ENCODE results near the gene CDIP1.

Gene CDIP1

DNA sequence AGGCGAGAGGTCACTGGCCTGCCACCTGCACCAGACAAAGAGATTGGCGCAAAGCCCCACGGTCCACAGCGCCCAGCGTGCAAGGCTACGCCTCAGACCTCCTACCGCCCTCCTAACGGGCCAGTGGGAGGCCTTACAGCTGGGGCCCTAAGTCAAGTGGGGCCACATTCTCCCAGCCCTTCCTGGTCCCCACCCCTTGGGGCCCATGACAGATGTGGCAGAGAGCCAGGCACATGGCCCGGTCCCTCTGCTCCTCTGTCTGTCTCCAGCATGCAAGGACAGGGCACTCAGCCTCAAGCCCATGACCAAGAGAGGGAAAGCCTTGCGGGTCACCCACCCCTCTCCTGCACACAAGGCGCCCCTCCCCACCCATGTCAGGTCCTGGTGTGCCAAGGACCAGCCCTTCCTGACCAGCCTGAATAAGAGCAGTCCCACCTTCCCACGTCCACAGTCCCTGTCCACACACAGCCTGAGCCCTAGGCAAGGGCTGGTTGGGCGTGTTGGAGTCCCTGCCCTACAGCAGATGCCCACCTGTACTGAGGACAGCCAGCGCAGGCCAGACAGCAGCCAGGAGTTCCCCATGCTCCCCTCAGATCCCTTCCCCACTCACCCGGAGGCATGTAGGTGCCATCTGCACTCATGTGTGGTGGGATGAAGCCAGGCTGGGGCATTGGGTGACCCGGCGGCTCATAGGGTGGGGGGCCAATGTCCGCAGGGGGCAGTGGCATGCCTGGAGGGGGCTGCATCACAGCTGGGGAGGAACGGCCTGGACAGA lies 25.3 kb downstream of the CDIP1 start:
- DNase-seq: no peak

DNA sequence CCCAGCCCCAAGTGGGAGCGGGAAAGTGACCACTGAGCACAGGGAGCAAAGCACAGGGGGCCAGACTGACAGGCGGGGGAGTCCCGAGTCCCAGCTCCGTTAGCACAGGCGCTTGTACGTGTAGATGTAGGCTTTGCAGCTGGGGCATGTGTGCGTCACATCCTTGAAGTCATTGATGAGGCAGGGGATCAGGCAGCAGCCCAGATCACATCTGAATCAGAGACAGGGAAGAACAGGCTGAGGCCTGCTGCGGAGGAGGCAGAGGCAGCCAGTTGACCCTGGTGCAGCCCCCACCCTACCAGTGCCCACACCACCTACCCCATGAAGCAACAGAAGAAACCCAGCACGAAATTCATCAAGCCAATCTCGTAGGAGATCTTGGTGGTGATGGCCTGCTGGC lies 26.1 kb downstream of the CDIP1 start:
- DNase-seq: no peak

DNA sequence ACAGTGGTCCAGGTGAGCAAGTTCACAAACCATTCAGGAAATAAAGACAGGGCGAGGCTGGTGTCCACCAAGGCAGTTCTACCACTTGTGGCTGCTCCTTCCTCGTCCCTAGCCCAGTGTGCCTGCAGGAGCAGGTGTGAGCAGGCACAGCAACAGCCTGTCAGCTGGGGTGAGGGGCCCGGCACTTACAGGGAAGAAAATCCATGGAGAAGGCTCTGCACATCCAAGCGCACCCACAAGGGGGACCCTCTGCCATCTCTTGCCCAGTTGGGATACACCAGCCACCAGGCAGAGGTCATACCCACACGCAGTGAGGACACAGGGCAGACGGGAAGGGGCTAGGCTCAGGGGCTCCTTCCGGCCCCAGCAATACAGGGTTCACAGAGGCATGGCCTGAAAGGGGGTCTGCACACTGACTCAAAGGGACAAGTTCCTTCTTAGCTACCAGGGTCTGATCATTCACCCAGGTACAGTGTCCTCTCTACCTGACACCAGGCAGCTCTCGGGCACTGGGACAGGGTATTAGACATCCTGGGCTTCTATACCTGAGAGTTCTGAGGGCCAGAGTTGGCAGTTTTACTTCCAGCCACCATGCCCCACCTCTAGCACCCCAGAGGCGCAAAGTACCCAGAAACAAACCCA lies 27.0 kb downstream of the CDIP1 start:
- DNase-seq: no peak

DNA sequence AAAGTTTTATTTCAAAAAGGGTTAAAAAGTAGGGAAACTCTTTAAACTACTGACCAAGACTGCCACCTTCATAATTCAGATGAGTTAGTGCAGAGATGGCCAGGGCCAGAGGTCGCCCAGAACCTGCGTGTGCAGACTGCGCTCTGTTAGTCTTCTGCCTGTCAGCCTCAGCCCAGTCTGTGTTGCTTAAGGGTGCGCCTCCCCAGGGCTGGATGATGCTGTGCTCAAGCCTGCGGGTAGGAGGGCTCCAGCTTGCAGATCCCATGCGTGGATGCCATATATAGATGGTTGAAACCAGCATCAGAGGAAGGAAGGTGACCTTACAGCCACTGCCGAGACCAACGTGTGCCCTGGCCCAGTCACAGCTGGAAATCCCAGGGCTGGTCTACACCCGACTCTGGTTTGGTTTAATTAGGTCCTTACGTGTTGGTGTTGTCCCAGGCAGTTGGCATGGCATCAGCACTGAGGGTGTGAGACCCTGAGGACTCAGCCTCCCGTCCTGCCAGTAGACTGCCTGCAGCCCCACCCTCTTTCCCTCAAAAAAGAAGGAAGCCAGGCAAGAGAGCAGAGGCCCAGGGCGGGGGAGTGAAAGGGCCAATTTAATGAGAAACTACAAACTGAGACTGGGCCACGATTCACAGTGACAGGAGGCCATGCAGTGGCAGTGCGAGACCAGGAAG lies 27.7 kb downstream of the CDIP1 start:
- DNase-seq: no peak

DNA sequence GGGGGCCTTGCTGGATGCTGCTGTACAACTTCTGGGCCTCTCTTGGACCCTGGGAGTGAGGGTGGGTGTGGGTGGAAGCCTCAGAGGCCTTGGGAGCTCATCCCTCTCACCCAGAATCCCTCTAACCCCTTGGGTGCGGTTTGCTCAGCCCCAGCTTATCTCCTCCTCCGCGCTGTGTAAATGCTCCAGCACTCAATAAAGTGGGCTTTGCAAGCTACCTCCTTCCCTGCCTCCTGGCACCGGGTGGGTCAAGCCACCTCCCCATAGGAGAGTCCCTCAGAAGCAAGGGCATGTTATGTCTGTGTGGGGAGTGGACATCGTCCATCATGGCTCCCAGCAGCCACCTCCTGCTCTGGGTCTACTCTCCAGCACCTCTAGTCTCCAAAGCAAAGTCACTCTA lies 28.4 kb downstream of the CDIP1 start:
- DNase-seq: no peak

DNA sequence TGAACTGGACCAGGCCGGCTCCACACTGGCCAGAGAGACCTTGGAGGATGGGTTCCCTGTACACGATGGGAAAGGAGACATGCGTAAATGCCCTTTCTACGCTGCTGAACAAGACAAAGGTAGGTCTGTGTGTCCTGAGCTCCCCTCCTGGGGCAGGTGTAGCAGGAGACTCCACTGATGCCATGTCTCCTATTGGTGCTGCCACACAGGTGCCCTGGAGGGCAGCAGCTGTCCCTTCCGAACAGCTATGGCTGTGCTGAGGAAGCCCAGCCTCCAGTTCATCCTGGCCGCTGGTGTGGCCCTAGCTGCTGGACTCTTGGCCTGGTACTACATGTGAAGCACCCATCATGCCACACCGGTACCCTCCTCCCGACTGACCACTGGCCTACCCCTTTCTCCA lies 29.2 kb downstream of the CDIP1 start:
- no peak for DNase-seq

DNA sequence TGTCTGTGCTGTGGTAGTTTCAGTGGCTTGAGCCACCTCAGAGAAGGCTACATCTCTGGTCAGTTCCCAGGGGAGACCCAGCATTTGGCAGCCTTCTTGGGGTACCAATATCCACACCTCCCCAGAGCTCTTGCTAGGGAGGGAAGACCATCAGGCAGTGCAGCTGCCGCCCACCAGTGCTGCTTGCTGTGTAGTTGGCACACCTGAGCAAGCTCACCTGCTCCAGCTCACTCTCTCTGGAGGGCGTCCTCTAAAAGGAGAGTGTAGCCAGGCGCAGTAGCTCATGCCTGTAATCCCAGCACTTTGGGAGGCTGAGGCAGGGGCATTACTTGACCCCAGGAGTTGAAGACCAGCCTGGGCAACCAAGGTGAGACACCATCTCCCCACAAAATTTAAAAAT lies 29.8 kb downstream of the CDIP1 start:
- no peak for DNase-seq

DNA sequence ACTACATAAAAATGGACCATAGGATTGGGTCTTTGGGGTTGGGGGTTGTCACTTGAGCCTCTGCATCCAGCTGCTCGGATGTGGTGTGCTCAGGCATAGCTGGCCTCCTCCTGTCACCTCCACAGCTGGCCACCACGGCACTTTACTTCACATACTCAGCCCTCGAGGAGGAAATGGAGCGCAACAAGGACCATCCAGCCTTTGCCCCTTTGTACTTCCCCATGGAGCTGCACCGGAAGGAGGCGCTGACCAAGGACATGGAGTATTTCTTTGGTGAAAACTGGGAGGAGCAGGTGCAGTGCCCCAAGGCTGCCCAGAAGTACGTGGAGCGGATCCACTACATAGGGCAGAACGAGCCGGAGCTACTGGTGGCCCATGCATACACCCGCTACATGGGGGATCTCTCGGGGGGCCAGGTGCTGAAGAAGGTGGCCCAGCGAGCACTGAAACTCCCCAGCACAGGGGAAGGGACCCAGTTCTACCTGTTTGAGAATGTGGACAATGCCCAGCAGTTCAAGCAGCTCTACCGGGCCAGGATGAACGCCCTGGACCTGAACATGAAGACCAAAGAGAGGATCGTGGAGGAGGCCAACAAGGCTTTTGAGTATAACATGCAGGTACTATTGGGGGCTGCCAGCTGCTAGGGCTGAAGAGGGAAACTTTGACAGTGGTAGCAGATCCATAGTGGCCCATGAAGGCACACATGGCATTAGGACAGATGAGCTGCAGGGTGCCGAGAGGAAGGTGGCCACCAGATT lies 30.8 kb downstream of the CDIP1 start:
- DNase-seq: no peak

DNA sequence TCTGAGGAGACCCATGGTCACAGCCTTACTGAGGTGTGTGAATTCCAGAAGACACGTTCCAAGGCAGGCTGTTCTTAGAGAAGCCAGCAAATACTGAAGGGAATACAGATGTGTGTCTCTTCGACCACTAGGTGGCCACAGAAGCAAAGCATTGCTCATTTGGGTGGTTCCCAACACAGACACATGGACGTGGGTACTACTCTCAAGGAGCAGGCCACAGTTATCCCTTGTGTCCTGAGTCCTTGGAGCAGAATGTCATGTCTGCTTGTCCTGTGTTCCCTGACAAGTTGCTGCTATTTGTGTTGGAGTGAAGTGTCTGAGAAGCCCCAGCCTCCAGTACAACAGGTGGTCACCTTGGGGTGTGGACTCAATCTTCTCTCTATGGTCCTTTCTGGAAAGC lies 32.1 kb downstream of the CDIP1 start:
- peak; percentile 76 for DNase-seq

DNA sequence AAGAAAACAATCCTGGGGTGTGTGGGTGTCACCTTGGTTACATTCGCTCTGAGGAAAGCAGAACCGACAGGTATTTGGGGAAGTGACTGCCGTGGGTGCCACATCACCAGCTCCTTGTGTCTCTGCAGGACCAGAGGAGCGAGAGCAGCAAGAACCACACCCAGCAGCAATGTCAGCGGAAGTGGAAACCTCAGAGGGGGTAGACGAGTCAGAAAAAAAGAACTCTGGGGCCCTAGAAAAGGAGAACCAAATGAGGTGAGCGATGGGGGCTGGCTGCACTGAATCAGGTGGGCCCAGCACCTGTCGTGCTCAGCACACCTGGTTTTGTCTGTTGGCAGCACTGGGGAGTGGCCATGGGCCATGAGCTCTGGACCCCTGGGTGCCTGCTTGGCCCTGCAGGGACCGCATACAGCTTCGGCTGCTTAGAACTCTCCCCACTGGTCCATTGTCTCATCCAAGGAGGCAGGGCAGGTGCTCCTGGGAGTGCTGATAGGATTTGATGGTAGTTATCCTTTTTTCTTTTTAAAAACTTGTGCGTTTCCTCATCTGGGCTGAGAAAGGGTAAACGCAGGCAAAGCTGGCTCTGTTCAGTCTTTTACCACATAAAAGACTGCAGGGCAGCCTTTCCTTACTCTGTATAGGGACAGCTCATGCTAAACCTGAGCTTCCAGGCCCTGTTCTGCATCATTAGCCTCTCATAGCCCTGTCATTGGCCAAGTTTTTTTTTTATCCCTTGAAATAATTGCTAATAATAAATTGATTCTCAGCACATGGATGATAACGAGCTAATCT lies 33.0 kb downstream of the CDIP1 start:
- DNase-seq: peak; percentile 87

DNA sequence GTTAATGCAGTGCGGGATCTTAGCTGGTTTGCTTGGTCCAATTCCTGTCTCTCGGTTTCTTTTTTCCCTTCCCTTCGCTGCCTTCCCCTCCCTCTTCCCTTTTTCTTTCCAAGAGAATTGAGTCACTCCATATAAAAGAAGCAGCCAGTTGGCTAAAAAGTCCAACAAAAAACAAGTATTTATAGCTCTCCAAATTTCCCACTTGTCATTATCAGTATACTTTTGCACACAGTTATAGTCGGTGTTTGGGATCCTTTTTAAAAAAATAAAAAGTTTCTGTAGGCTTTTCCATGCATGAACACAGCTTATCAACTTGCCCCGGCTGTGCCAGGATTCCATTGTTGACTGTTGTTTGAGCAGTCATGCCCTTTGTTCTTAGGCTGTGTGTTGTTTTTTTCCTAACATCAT lies 37.5 kb downstream of the CDIP1 start:
- DNase-seq: no peak

DNA sequence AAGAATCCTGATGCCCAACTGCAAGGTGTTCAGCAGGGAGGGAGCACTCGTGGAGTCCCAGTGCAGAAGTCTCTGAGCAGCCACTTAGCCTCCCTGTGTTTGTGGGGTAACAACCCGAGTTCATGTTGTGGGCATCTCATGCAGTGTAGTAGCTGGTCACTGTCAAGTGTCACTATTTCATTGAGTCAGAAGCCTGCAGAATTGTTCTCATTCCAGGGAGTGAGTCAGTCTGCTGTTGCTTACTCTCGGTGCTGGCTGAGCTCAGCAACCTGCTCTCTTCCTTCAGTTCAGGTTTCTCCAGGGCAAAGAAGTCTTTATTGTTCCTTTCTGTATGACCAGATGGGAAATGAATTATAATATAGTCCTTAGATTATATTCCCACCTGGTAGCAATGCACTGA lies 38.3 kb downstream of the CDIP1 start:
- DNase-seq: no peak

DNA sequence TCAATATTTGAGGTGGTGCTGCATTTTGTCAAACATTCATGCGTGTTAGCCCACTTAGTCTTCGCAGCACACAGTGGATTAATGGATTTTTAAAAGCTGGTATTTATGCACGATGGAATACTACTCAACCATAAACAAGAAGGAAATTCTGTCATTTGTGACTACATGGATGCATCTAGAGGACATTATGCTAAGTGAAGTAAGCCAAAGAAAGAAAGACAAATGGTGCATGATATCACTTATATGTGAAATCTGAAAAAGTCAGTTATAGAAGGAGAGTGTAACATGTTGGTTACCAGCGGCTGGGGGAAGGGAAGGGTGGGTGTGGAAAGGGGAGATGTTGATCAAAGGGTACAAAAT lies 39.4 kb downstream of the CDIP1 start:
- DNase-seq: no peak

DNA sequence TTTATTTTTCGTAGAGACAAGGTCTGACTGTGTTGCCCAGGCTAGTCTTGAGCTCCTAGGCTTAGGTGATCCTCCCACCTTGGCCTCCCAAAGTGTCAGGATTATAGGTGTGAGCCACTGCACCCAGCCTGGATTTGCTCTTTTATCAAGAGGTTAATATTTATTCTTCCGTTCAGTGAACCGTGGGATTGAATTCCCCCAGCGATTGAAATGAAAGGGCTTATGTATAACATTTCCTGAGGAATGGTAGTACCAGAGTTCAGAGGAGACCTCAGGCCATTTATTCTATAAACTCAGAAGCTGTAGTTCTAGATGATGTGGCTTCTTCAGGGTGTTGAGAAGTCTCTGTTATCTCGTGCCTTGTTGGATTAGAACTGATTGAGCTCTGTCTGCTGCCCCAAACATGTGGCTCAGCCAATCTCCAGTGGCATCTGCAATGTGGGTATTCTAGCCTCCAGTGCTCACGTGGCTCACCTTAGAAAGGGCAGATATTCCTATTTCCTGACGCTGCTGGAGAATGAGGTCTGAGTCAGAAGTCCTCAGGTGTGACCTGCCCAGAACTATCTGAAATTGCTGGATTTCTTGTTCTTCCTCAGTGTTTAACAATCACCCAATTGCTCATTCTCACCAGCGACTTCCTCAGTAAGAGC lies 39.9 kb downstream of the CDIP1 start:
- DNase-seq: no peak

DNA sequence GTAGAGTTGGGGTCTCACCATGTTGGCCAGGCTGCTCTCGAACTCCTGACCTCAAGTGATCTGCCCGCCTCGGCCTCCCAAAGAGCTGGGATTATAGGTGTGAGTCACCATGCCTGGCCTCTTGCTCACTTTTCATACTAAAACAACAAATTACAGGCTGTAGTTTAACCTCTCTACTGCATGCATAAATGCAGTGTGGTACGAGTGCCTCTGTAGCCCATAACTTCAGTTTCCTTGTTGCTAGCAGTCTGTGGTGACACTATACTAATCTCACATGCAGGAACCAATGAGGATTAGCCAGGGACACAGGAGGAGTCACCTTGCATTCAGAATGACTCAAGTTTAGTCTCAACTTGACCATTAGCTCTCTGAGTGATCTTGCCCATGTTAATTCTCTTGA lies 42.3 kb downstream of the CDIP1 start:
- DNase-seq: no peak

DNA sequence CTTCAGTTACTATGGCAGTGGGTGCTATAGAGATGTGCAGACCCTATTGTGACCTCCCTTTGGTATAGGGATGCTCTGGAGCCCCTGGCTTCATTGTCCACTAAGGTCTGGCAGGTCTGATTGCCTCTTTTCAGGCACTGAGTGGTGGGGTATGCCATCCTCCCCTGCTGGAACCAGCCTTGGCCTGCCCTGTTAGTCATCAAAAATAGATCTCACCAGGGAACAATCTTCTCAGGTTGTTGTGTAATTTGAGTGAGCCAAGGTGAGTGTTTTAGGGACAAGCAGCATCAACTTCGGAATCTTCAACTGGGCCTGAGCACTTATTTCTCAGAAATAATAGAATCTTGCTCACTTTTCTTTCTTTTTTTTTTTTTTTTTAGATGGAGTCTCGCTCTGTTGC lies 42.8 kb downstream of the CDIP1 start:
- DNase-seq: no peak

DNA sequence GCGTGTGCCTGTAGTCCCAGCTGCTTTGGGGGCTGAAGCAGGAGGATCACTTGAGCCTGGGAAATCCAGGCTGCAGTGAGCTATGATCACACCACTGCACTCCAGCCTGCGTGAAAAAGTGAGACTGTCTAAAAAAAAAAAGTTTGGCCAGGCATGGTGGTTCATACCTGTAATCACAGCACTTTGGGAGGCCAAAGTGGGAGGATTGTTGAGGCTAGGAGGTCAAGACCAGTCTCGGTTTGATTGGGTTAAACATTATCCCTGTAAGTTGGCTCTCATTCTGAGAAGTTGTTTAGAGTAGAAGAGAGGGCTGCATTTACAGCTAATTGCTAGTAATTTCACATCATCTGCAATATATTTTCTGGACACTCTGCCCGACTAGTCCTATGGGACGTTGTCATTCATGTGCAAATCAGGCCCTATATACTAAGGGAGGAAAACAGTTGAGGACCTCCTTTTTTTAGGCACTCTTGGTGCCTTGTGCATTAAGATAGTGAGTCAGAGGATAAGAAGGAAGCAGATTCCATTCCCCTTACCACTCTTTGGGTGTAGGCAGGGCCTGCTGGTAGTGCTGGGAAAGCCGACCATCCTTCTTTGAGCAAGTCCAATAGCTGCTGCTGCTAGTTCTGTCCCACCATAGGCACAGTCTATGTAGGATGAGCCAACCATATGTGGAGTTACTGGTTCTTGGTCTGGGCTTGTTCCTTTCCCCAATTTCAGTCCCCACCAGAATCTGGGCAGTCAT lies 43.7 kb downstream of the CDIP1 start:
- DNase-seq: no peak

DNA sequence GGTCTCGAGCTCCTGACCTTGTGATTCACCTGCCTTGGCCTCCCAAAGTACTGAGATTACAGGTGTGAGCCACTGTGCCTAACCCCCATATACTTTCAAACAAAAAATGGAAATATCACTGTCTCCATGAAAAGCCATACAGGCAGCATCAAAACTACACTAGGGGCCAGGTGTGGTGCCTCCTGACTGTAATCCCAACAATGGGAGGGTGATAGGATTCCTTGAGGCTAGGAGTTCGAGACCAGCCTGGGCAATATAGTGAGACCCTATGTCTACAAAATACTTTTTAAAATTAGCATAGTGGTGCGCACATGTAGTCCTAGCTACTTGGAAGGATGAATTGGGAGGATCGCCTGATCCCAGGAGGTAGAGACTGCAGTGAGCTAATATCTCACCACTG lies 46.7 kb downstream of the CDIP1 start:
- no peak for DNase-seq

DNA sequence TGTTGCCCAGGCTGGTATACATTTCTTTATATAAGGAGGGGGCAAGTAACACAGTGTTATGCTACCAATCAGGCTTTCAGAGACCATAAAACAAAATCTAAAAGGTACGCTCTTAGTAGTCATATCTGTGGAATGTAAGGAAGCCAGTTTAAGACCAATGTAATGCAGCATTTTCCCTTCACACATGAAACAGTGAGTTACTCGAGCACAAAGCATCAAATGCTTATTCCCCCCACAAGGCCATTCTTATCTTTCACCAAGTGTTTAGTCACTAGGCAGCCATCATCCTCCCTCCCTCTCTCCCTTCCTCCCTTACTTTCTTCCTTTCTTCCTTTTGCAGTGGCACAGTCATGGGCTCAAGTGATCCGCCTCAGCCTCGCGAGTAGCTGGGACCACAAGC lies 49.5 kb downstream of the CDIP1 start:
- no peak for DNase-seq

DNA sequence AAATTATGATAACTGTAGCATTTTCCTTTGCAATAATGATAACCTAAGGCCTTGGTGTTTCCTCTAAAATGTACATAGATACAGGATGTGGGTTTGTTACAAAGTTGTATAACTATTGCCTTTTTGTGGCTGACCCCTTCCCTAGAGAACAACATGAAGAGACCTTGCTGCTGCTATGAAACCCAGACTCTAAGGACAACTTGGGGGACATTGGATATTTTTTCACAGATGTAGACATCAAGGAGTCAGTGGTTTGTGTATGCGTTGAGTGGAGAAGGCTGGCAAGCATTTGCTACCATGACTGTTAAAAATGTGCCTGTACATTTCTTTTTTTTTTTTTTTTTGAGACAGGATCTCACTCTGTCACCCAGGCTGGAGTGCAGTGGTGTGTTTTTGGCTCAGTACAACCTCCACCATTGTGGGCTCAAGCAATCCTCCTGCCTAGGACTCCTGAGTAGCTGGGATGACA lies 50.0 kb downstream of the CDIP1 start:
- DNase-seq: peak; percentile 59

DNA sequence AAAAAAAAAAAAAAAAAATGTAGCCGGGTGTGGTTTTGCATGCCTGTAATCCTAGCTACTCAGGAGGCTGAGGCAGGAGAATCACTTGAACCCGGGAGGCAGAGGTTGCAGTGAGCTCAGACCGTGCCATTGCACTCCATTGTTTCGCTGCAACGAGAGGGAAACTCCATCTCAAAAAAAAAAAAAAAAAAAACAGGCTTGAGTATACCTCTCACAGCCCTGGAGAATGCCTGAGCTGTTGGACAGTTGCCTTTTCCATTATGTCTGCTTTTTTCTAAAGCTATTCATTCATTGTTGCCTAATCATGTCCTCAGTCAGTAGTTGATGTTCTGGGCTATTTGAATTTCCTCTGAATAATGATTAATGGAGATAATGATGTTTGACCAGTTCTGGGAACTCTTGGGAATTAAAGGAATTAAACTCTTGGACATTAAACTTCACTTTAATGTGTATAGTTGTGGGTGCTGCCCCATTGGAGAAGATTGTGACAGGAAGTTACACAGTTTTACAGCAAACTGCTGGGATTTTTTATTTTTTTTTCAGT lies 50.5 kb downstream of the CDIP1 start:
- DNase-seq: no peak

All from CD4-positive, alpha-beta T cell treated with Interleukin-12 subunit alpha and Interleukin-12 subunit beta, for 1 hour (primary cell).